Neutrophil (primary cell): ENCODE data around the gene STK32C.

Experiments
- H3K27ac ChIP-seq: fragments of 200-600 bp; sonication (generic); 2 replicates; pipeline ENCODE4 v1.5.1; 2016; ENCODE audit warnings: mild to moderate bottlenecking, moderate library complexity
- H3K27me3 ChIP-seq: fragments of 200-600 bp; sonication (generic); 2 replicates; pipeline ENCODE4 v1.6.0; 2016; ENCODE audit warnings: mild to moderate bottlenecking
- H3K36me3 ChIP-seq: fragments of 200-600 bp; sonication (generic); 2 replicates; pipeline ENCODE4 v1.5.1; 2017
- H3K4me1 ChIP-seq, 2 experiments: fragments of 200-600 bp in 1 of 2; sonication (generic) in 1 of 2; 1 replicate in 1 of 2; 2 replicates in 1 of 2; pipeline versions ENCODE4 v1.5.1 to v1.6.1; 2013 to 2016; ENCODE audit warnings: low read depth in 1 of 2, low read length in 1 of 2, mild to moderate bottlenecking in 1 of 2, moderate library complexity in 1 of 2; ENCODE audit not compliant: control insufficient read depth in 1 of 2, insufficient read depth in 1 of 2
- H3K4me3 ChIP-seq, 2 experiments: fragments of 200-600 bp in 1 of 2; sonication (generic) in 1 of 2; 1 replicate in 1 of 2; 2 replicates in 1 of 2; pipeline ENCODE4 v1.5.1; 2013 to 2016; ENCODE audit warnings: low read depth in 1 of 2, low read length in 1 of 2, mild to moderate bottlenecking in 1 of 2, moderate library complexity in 1 of 2
- H3K9me3 ChIP-seq: fragments of 200-600 bp; sonication (generic); 2 replicates; pipeline ENCODE4 v1.5.1; 2016
- TF ChIP-seq, protein P1 (sequence below): fragments of 200-600 bp; sonication (generic); IDR thresholded peaks from 2 replicates; pipeline ENCODE4 v1.5.1; 2016; ENCODE audit warnings: antibody characterized with exemption

The STK32C gene

DNA sequence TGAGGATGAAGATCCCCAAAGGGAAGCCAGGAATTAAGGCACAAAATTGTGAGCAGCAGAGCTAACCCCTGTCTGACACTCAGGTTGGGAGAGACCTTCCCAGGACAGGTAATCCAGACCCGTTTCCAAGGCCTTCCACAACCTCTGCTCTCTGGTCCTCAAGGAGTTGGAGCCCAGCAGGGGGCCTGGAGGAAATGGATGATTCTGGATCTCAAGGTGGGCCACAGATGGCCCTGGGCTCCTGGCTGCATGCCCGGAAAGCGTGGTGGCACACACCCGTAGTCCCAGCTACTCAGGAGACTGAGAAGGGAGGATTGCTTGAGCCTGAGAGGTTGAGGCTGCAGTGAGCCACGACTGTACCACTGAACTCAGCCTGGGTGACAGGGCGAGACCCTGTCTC, 78.7 kb downstream of the STK32C start:
- Histone ChIP-seq H3K27me3 (peaks cover 24% of the 10 kb centered on the region), H3K4me3 (no peak overlapping the region), H3K4me1 (peaks cover 31 to 49% of the 10 kb centered on the region in 2 experiments), H3K9me3 (no peaks in the 10 kb centered on the region), H3K36me3 (peaks cover 7% of the 10 kb centered on the region), H3K27ac (no peak overlapping the region)
- TF ChIP-seq, protein P1, sequence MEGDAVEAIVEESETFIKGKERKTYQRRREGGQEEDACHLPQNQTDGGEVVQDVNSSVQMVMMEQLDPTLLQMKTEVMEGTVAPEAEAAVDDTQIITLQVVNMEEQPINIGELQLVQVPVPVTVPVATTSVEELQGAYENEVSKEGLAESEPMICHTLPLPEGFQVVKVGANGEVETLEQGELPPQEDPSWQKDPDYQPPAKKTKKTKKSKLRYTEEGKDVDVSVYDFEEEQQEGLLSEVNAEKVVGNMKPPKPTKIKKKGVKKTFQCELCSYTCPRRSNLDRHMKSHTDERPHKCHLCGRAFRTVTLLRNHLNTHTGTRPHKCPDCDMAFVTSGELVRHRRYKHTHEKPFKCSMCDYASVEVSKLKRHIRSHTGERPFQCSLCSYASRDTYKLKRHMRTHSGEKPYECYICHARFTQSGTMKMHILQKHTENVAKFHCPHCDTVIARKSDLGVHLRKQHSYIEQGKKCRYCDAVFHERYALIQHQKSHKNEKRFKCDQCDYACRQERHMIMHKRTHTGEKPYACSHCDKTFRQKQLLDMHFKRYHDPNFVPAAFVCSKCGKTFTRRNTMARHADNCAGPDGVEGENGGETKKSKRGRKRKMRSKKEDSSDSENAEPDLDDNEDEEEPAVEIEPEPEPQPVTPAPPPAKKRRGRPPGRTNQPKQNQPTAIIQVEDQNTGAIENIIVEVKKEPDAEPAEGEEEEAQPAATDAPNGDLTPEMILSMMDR: no peak

GRCh38 chr10:132228616-132229015, 79.1 kb downstream of the STK32C start:
- Histone ChIP-seq H3K27ac (no peak overlapping the region), H3K27me3 (peaks cover 19% of the 10 kb centered on the region), H3K4me1 (peaks cover 31 to 45% of the 10 kb centered on the region in 2 experiments), H3K9me3 (no peaks in the 10 kb centered on the region), H3K36me3 (peaks cover 11% of the 10 kb centered on the region), H3K4me3 (no peak overlapping the region)
- TF ChIP-seq, protein P1: no peak

- H3K27ac ChIP-seq: no peak overlapping the region
- H3K9me3 ChIP-seq: no peaks in the 10 kb centered on the region
- H3K36me3 ChIP-seq: peaks cover 11% of the 10 kb centered on the region
- no peak overlapping the region for H3K4me3 ChIP-seq
- H3K4me1 ChIP-seq: peaks cover 27 to 38% of the 10 kb centered on the region in 2 experiments
- H3K27me3 ChIP-seq: peaks cover 14% of the 10 kb centered on the region
- TF ChIP-seq, protein P1: no peak
Observed at GRCh38 chr10:132227851-132228390, 79.8 kb downstream of the STK32C start.

DNA sequence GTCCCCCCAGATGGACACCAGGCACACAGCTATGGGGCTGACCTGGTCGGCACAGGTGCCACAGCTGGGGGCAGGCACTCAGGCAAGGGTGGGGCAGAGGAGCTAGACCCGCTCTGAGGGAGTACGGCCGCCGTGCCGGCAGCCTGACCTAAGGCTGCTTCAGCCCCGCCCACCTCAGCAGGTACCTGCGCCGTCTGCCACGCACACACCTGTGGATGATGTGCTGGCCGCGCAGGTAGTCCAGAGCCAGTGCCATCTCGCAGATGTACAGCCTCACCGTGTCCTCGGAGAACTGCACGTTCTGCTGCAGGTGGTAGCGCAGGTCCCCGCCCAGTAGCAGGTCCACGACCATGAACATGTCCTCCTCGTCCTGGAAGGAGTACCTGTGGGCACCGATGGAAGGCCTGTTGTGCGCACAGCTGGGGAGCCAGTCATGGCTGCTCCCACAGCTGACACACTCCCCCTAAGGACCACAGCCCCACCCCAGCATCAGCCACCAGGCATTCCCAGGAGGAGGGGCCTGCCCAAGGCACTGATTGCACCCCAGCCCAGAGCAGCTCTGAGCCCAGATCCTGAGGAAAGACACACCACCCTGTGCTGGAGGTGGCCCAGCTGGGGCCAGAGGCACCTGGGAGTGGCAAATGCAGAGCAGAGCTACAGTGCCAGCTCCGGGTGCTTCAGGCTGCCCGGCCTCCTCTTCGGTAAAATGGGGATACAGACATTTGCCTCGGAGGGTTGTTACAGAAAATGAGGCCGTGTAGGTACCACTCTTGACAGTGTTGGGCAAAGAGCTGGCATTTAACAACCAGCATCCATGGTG, 81.0 kb downstream of the STK32C start:
- no peaks in the 10 kb centered on the region for H3K9me3 ChIP-seq
- peaks cover 16 to 27% of the 10 kb centered on the region in 2 experiments for H3K4me1 ChIP-seq
- peaks cover 13% of the 10 kb centered on the region for H3K27me3 ChIP-seq
- no peak overlapping the region for H3K4me3 ChIP-seq
- H3K27ac ChIP-seq: no peak overlapping the region
- TF ChIP-seq, protein P1: no peak
- peaks cover 13% of the 10 kb centered on the region for H3K36me3 ChIP-seq

DNA sequence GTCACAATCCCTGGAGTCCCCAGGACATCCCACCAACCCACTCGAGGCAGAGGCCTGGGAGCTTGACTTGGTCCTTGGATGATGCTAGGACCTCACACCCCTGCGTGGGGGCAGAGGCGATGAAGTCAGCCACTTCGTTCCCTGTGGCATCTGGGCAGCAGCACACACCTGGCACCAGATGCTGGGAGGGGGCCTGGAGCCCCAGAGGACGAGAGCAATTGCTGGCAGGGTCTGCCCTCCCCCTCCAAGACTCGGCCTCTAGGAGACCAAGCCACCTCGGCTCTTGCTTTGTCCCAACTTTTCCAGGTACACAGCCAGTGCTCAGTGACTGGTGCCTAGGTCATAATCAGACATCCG, 81.9 kb downstream of the STK32C start:
- Histone ChIP-seq H3K27ac (no peak overlapping the region), H3K36me3 (peaks cover 13% of the 10 kb centered on the region), H3K4me3 (no peak overlapping the region), H3K4me1 (peaks cover 8 to 17% of the 10 kb centered on the region in 2 experiments), H3K9me3 (no peaks in the 10 kb centered on the region), H3K27me3 (peaks cover 4% of the 10 kb centered on the region)
- TF ChIP-seq, protein P1: no peak
